HG03064 (cell line): ENCODE data around the gene OSGEP.

ENCODE experiments used
- ATAC-seq: cut with Tn5 transposase; IDR thresholded peaks from one replicate; pipeline ENCODE4 v1.9.1; 2021; ENCODE audit warnings: low read depth; ENCODE audit not compliant: unreplicated experiment

Gene OSGEP

GRCh38 chr14:20400965-20401593 is 53.5 kb downstream of the OSGEP start:
- no peak for ATAC-seq

- no peak for ATAC-seq
These were observed 54.0 kb downstream of the OSGEP start for GRCh38 chr14:20400589-20400964.

DNA sequence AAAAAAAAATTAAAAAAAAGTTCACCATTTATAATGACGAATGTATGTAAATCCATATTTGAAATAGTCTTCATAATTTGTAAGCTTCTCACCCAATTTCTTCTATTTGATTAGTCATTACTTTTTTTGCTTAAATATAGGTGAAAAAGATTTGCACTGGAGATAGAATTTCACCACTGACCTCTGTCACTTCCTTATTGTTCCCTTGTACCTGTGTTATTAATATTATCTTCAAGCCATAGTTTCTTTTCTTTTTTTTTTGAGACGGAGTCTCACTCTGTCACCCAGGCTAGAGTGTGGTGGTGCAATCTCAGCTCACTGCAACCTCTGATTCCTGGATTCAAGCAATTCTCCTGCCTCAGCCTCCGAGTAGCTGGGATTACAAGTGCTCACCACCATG is 57.1 kb downstream of the OSGEP start:
- ATAC-seq, result no peak
